GM23338 (cell line): ENCODE measurements around the gene HDAC11.

Source experiments
- EZH2phosphoT487 ChIP-seq: fragments of 200-600 bp; sonication (generic); IDR thresholded peaks from one replicate; pipeline ENCODE4 v1.8.1; 2018; ENCODE audit warnings: antibody characterized with exemption; ENCODE audit not compliant: unreplicated experiment
- JUNB ChIP-seq: IDR thresholded peaks from one replicate; pipeline ENCODE4 v1.6.1; 2016; ENCODE audit warnings: antibody characterized with exemption; ENCODE audit not compliant: unreplicated experiment
- POLR2AphosphoS5 ChIP-seq: IDR thresholded peaks from 2 replicates; pipeline ENCODE4 v1.6.1; 2016; ENCODE audit warnings: antibody characterized with exemption, low read depth
- TF ChIP-seq, protein P1 (sequence below), 2 experiments: fragments of 200-600 bp in 1 of 2; sonication (generic) in 1 of 2; conservative IDR thresholded peaks; 2 replicates each; pipeline versions ENCODE4 v1.5.1 to v1.6.1; 2016 to 2017; ENCODE audit warnings: antibody characterized with exemption in 2 of 2, low read depth in 2 of 2, mild to moderate bottlenecking in 2 of 2, moderate library complexity in 1 of 2
- TF ChIP-seq, protein P2 (sequence below): IDR thresholded peaks from one replicate; pipeline ENCODE4 v1.6.1; 2018; ENCODE audit warnings: antibody characterized with exemption; ENCODE audit not compliant: unreplicated experiment
- TF ChIP-seq, protein P3 (sequence below): IDR thresholded peaks from 2 replicates; pipeline ENCODE4 v1.6.1; 2016; ENCODE audit warnings: antibody characterized with exemption

DNA sequence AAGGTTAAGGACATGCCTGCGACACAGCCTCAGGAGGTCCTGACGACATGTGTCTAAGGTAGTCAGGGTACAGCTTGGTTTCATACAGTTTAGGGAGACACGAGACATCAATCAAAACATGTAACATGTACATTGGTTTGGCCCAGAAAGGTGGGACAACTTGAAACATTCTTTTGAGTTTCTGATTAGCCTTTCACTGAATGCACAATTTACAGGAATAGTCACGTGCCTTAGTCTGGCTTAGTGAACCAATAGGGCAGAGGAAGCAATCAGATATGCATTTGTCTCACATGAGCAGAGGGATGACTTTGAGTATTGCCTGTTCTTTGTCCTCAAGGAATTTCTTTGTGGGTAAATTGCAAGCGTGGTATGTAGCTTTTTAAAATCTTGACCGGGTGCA is 24.5 kb upstream of the HDAC11 start:
- TF ChIP-seq, protein P1, sequence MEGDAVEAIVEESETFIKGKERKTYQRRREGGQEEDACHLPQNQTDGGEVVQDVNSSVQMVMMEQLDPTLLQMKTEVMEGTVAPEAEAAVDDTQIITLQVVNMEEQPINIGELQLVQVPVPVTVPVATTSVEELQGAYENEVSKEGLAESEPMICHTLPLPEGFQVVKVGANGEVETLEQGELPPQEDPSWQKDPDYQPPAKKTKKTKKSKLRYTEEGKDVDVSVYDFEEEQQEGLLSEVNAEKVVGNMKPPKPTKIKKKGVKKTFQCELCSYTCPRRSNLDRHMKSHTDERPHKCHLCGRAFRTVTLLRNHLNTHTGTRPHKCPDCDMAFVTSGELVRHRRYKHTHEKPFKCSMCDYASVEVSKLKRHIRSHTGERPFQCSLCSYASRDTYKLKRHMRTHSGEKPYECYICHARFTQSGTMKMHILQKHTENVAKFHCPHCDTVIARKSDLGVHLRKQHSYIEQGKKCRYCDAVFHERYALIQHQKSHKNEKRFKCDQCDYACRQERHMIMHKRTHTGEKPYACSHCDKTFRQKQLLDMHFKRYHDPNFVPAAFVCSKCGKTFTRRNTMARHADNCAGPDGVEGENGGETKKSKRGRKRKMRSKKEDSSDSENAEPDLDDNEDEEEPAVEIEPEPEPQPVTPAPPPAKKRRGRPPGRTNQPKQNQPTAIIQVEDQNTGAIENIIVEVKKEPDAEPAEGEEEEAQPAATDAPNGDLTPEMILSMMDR (conservative IDR thresholded peaks at IDR 0.05; ENCODE audit: low read depth in 2 of 2) = no peak
- no peak for TF ChIP-seq EZH2phosphoT487
- TF ChIP-seq, protein P2, sequence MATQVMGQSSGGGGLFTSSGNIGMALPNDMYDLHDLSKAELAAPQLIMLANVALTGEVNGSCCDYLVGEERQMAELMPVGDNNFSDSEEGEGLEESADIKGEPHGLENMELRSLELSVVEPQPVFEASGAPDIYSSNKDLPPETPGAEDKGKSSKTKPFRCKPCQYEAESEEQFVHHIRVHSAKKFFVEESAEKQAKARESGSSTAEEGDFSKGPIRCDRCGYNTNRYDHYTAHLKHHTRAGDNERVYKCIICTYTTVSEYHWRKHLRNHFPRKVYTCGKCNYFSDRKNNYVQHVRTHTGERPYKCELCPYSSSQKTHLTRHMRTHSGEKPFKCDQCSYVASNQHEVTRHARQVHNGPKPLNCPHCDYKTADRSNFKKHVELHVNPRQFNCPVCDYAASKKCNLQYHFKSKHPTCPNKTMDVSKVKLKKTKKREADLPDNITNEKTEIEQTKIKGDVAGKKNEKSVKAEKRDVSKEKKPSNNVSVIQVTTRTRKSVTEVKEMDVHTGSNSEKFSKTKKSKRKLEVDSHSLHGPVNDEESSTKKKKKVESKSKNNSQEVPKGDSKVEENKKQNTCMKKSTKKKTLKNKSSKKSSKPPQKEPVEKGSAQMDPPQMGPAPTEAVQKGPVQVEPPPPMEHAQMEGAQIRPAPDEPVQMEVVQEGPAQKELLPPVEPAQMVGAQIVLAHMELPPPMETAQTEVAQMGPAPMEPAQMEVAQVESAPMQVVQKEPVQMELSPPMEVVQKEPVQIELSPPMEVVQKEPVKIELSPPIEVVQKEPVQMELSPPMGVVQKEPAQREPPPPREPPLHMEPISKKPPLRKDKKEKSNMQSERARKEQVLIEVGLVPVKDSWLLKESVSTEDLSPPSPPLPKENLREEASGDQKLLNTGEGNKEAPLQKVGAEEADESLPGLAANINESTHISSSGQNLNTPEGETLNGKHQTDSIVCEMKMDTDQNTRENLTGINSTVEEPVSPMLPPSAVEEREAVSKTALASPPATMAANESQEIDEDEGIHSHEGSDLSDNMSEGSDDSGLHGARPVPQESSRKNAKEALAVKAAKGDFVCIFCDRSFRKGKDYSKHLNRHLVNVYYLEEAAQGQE = no peak
- TF ChIP-seq, protein P3, sequence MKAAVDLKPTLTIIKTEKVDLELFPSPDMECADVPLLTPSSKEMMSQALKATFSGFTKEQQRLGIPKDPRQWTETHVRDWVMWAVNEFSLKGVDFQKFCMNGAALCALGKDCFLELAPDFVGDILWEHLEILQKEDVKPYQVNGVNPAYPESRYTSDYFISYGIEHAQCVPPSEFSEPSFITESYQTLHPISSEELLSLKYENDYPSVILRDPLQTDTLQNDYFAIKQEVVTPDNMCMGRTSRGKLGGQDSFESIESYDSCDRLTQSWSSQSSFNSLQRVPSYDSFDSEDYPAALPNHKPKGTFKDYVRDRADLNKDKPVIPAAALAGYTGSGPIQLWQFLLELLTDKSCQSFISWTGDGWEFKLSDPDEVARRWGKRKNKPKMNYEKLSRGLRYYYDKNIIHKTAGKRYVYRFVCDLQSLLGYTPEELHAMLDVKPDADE = no peak
- no peak for TF ChIP-seq POLR2AphosphoS5
- TF ChIP-seq JUNB = no peak
